Lower leg skin (tissue), 3 donors: ENCODE measurements around the gene FNIP2.

ENCODE experiments used
- POLR2A ChIP-seq, 2 donors: fragments of 450-650 bp; IDR thresholded peaks; one replicate each; pipeline ENCODE4 v1.6.1; 2016 to 2017; ENCODE audit warnings: antibody characterized with exemption in 2 of 2, mild to moderate bottlenecking in 1 of 2, moderate library complexity in 1 of 2
- TF ChIP-seq, protein P1 (sequence below), 3 donors: fragments of 450-650 bp; IDR thresholded peaks; one replicate each; pipeline ENCODE4 v1.5.1; 2016; ENCODE audit warnings: antibody characterized with exemption in 3 of 3, mild to moderate bottlenecking in 3 of 3, moderate library complexity in 2 of 3

DNA sequence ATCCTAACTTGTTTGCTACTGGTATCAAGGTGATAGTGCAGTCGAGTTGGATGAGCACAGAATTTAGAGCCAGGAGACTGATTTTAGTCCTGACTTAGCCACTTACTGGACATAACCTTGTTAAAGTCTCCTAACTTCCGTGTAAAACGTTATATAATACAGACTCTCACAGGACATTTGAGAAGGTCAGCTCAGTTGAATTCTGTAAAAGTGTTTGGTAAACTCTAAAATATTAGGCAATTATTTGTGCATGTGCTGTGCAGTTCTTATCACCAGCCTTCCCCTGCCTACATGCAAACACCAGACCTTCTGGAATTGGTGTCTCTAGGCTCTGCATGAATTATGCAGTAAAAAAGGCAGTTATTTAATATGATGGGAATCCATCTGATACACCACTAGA, 45.4 kb downstream of the FNIP2 start:
- TF ChIP-seq, protein P1, sequence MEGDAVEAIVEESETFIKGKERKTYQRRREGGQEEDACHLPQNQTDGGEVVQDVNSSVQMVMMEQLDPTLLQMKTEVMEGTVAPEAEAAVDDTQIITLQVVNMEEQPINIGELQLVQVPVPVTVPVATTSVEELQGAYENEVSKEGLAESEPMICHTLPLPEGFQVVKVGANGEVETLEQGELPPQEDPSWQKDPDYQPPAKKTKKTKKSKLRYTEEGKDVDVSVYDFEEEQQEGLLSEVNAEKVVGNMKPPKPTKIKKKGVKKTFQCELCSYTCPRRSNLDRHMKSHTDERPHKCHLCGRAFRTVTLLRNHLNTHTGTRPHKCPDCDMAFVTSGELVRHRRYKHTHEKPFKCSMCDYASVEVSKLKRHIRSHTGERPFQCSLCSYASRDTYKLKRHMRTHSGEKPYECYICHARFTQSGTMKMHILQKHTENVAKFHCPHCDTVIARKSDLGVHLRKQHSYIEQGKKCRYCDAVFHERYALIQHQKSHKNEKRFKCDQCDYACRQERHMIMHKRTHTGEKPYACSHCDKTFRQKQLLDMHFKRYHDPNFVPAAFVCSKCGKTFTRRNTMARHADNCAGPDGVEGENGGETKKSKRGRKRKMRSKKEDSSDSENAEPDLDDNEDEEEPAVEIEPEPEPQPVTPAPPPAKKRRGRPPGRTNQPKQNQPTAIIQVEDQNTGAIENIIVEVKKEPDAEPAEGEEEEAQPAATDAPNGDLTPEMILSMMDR (IDR thresholded peaks at IDR 0.05), result no peak
- TF ChIP-seq POLR2A (IDR thresholded peaks at IDR 0.05), result no peak
